Loucy (cell line): ENCODE results near the gene C1orf174.

Experiments used
- EZH2phosphoT487 ChIP-seq: fragments of 200-600 bp; IDR thresholded peaks from 2 replicates; pipeline ENCODE4 v1.6.1; 2018; ENCODE audit warnings: antibody characterized with exemption, mild to moderate bottlenecking, moderate library complexity, borderline replicate concordance
- TF ChIP-seq, protein P1 (sequence below): fragments of 200-600 bp; sonication (generic); conservative IDR thresholded peaks from 2 replicates; pipeline ENCODE4 v1.5.1; 2014; ENCODE audit warnings: mild to moderate bottlenecking, antibody characterized with exemption, low read length

DNA sequence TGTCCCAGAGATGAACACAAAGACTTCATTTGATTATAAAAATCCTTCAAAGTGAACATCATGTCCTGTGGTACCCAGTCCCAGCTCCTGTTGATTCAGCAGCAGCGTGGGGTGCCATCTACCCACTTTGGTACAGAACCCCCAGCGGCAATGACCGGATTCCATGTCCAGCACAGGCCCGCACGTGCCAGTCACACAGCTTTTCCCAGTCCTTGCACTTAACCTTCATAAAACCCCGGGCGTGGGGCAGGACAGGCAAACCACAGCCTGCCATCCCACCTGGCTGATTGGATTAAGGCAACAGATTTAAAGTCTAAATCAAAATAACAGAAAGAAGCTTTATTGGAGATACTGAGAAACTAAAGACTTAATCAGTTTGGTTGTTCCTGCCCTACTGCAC is 58.6 kb downstream of the C1orf174 start:
- TF ChIP-seq, protein P1, sequence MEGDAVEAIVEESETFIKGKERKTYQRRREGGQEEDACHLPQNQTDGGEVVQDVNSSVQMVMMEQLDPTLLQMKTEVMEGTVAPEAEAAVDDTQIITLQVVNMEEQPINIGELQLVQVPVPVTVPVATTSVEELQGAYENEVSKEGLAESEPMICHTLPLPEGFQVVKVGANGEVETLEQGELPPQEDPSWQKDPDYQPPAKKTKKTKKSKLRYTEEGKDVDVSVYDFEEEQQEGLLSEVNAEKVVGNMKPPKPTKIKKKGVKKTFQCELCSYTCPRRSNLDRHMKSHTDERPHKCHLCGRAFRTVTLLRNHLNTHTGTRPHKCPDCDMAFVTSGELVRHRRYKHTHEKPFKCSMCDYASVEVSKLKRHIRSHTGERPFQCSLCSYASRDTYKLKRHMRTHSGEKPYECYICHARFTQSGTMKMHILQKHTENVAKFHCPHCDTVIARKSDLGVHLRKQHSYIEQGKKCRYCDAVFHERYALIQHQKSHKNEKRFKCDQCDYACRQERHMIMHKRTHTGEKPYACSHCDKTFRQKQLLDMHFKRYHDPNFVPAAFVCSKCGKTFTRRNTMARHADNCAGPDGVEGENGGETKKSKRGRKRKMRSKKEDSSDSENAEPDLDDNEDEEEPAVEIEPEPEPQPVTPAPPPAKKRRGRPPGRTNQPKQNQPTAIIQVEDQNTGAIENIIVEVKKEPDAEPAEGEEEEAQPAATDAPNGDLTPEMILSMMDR, result no peak
- no peak for TF ChIP-seq EZH2phosphoT487
